ENCODE results near the gene SERINC5. TPM values are rescaled to one million over a fixed set of nuclear protein-coding genes. Genes with fewer than 3 reads are reported as not detected.
A peak's percentile ranks its signal among the peaks of the same experiment; 100 is the strongest.

Gene SERINC5
- polyA plus RNA-seq, 1 donor, result 18.7 TPM

- DNase-seq, result no peak
Observed at GRCh38 chr5:80093796-80094195, 162.1 kb downstream of the SERINC5 start.

DNA sequence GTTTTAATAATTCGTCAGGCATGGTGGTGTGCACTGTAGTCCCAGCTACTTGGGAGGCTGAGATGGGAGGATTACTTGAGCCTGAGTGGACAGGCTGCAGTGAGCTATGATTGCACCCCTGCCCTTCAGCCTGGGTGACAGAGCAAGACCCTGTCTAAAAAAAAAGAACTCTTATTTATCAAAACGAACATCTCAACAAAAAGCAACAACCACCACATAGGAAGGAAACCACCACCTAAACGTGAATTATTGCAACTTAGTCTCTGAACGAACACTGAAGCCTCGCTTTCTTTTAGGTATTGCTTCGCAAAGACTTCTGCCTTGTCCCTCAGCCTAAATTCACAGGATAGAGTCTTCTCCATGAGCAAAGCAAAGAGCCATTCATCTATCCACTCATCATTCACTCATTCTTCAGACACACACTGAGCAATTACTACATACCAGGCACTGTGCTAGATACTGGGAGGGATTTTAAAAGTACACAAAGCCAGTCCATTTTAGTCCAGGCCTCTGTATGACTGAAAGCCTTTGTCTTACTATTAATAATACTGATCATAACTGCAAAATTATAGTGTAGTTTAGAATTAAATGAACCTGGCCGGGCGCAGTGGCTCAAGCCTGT, 163.3 kb downstream of the SERINC5 start:
- no peak for DNase-seq

- peak; percentile 68 for DNase-seq
Observed at GRCh38 chr5:80091792-80092192, 164.1 kb downstream of the SERINC5 start.

DNA sequence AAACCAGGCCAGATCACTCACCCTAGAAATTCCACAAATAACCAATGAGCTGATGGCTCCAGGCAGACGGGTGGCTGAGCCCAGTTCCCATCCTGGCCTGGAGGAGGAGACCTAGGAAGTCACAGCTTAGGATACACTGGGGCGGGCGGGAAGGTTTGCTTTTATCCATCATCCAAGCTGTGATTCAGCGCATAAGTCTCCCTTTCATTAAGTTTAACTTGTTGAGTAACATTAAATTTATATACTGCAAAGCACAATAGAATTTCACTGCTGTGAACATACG, 165.0 kb downstream of the SERINC5 start:
- no peak for DNase-seq

DNA sequence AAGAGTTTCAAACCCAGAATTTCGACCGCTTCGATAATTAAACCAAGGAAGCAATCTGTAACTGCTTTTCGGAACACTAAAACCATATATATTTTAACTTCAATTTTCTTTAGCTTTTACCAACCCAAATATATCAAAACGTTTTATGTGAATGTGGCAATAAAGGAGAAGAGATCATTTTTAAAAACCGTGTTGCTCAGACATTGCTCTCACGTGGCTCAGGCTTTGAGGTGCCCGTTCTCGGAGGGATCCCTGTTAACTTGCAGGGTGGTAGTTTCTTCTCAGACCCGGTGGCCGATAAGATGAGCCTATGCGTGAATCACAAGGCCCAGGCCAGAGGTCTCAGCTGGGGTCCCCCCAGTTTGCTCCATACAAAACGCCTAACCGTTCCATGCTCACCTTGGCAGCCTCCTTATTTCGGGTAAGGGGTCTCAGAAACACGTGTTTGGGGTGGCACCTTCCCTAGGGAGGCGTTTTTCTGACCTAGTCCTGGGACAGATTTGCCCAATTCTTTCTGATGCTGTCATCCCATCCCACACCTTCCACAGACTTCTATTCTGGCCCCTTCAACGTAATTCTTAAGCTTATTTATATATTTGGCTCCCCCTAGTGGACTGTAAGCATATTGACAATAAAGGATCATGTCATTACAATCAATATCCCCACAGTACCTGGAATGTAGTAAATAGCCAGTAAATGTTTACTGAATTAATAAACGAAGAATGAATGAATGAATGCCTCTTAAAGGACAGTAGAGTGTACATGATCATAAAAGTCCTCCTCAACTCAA, 172.6 kb downstream of the SERINC5 start:
- peak; percentile 64 for DNase-seq

- peak; percentile 81 for DNase-seq
Observed at GRCh38 chr5:80082731-80083100, 173.1 kb downstream of the SERINC5 start.

DNA sequence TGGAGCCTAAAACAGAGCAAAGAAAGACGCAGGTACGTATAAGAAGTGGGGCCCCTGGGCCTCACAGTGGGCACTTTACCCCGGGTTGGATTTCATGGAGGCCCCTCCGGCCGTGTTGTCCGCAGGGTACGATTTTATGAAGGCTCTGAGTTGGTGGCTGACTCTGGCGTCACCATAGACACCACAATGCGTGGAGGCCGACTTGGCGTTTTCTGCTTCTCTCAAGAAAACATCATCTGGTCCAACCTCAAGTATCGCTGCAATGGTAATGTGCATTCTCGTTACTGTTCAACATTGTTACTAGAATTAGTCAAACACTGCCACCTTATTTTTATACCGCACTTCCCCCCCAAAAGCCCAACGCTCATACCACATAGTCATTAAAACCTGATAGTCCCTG, 173.6 kb downstream of the SERINC5 start:
- DNase-seq, result no peak

- no peak for DNase-seq
Observed at GRCh38 chr5:80078921-80079320, 176.9 kb downstream of the SERINC5 start.

DNA sequence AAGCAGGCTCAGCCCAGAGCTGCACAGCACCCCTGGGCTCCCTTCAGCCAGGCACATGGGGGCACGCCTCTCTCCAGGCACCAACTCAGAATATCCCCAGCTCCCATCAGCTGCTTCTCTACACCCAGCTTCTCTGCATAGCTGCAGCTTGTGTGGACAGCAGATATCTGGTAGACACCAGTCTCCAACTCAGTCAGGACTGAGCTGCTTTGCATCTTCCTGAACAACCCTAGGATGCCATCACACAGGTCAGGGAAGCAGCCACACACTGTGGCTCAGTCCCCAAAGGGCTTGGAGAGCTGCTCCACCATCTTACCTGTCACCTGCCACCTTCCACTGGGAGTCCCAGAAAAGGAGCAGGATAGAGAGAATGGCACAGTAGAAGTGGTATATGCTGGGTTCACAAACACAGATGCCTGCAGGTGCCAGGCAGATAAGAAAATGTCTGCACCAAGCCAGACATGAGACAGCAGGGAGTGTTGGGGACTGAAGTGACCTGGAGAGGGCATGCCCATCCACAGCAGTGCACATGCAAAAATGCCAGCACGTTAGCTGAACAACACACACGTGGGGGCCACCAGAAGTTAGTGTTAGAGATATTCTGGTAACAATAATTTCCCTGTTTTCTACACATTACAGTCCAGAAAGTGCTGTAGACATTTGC, 178.7 kb downstream of the SERINC5 start:
- DNase-seq, result no peak

DNA sequence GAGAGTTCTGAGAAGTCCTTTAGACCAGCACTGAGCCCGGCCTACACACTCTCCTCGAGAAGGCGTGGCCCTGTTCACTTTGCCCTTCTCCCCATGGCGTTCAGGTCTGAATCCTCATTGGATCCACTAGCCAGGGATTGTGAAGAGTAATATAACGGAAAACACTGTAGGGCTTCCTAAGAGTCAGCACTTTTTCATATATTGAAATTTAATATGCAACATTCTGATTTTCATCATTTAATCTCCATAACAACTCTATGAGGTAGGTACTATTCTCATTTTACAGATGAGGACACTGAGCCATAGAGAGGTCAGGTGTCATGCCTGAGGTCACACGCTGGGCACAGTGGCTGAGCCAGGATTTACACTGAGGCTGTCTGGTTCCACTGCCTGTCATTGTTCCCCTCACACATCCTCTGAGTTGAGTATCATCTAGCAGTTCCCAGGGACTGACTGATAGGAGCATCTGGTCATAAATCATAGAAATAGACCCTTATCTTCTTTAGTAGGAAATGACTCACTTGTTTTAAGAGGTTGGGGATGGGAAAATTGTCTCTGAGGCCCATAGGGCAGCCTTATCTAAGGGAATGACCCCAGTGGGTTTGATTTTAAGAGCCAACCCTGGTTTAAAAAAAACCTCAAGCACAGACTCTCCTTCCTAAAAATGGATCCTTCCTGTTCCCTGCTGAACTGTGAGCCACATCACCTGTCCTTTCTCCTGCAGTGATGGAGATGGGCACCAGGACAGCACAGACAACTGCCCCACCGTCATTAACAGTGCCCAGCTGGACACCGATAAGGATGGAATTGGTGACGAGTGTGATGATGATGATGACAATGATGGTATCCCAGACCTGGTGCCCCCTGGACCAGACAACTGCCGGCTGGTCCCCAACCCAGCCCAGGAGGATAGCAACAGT, 179.5 kb downstream of the SERINC5 start:
- no peak for DNase-seq

DNA sequence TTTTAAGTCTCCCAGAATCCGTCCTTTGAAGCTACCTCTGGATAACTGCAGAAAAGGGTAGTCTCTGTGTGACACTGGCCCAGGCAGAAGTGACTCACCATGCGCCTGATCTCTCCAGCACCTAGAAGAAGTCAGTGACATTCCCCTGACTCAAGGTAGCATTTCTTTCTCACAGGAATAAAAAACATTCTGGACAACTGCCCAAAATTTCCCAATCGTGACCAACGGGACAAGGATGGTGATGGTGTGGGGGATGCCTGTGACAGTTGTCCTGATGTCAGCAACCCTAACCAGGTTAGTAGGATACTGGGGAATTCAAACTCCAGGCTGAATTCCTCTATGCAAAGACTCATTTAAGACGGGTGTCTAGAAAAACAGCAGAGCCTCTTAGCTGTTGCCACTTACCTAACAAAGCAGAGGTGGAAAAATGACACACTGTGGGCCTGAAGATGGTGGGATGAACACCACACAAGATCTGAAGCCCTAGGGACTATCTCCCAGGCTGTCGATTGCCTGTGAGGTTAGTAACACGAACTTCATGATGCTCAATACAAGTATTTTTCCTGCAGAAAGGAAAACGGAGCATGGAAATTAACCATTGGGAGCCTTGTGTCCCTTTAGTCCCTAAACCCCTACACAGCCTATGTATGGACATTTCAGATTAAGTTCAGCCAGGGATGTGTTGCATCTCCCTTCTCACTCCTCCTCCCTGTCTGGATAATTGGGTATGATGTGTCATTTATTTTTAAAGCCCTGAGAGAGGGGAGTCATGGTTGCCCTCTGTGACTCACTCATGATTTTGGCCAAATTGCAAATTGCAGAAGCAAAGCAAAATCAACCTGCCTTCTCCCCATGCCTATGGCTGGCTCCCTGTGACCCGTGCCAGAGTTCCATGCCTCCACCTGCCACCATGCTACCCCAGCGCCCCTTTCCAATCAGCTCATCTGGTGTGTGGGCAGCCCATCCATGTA, 183.5 kb downstream of the SERINC5 start:
- no peak for DNase-seq

GRCh38 chr5:80071510-80072021, 184.3 kb downstream of the SERINC5 start:
- no peak for DNase-seq

- DNase-seq, result no peak
Observed at GRCh38 chr5:80070338-80071056, 185.4 kb downstream of the SERINC5 start.

GRCh38 chr5:80069918-80070318, 185.9 kb downstream of the SERINC5 start:
- no peak for DNase-seq

DNA sequence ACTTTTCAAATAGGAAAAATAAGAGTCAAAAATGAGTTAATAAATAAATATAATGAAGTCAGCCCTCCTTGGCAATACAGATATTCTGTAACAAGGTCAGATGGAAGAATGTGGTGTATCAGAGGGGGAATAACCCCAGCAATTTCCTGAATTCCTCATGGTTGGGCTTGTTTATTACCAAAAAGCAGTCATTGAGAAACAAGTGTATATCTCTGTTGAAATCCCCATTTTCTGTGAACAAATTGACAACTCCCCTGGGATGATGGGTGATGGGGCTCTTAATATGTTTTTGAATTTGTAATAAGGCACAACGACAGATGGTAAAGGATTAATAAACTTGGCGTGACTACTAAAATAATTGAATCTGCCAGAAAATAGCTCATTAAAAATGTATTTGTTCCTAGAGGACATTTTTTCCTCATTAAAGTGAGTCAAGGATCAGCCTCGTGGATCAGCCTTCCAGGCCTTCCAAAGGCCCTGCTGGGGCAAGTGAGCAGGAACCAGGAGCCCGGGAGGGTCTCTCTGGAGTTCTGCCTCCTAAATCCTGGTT, 186.5 kb downstream of the SERINC5 start:
- DNase-seq, result no peak

DNA sequence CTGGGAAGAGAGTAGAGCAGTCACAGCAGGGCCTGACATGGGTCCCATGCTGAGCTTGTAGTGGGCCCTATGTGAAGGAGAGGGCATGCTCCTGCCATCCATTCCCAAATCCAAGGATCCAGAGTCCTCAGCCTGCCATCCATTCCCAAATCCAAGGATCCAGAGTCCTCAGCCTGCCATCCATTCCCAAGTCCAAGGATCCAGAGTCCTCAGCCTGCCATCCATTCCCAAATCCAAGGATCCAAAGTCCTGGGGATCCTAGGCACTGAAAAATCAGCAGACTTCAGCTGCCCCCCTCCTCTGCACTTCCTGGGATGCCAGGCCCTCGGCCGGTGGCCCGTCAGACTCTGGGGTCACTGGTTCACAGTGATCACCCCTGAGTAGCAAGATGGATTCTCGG, 187.1 kb downstream of the SERINC5 start:
- no peak for DNase-seq

GRCh38 chr5:80068246-80068636, 187.6 kb downstream of the SERINC5 start:
- no peak for DNase-seq

DNA sequence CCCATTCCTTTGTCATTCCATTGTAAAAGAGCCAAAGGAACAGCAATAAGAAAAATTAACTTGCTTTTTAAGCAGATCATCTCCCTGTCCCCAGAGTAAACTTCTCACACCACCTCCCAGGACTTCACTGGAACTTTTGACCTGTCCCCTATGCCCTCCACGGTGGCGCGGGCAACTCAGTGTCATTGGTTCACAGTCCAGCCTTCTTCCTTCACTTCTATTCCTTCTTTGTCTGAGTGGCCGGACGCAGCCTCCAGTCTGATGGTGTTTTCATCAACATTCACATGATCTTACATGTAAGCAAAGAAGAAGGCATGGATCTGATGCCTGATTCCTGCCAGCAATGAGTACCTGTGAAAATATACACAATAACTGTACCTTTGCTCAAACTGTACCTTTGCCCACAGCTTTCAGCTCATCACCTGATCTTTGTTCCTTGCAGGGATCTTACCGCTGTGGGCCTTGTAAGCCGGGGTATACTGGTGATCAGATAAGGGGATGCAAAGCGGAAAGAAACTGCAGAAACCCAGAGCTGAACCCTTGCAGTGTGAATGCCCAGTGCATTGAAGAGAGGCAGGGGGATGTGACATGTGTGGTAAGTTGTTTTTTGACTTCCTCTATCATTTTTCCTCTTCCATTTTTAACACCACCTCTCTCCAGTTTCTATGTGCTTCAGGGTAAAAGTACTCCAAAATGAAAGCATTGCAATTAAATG, 188.2 kb downstream of the SERINC5 start:
- no peak for DNase-seq

DNA sequence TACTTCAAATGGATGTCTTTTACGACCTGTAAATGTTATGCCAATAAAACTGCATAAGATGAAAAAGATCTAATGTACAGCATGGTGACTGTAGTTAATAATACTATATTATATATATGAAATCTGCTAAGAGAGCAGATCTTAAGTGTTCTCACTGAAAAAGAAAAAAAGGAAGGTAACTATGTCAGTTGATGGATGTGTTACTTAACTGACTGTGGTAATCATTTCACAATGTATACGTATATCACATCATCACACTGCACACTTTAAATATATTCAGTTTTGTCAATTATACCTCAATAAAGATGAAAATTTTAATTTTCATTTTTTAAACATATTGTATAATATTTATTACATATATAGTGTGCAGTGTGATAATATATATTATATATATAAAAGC, 188.8 kb downstream of the SERINC5 start:
- no peak for DNase-seq

DNA sequence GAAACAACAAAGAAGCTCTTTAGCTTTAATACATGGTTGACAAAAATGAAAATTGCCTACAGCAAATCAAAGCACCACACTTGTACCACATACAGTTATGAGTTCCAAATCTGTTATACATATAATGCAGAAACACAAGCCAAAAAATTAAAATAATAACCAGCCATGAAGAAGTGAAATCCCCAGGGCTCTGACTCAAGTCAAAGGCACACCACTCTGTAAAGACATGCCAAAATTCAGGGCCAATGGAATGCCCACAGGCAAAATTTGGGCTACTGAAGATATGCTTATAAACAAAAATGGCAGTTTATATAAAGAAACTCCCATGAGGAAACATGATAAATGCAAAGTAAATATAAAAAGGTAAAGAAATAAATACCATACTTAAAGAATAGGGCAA, 191.7 kb downstream of the SERINC5 start:
- no peak for DNase-seq
